Measurements from ENCODE around the gene TAF1B. TPM values are rescaled to one million over a fixed set of nuclear protein-coding genes. Genes with fewer than 3 reads are reported as not detected.

TAF1B gene
- total RNA-seq, 1 donor from 2014 or later: 19.5 TPM

GRCh38 chr2:9949239-9949991 is 106.1 kb downstream of the TAF1B start:
- intact Hi-C loops (cut with DNase I): no loop called here
- DNase-seq (no peak), ATAC-seq (no peak)
- no peak overlapping the region for H3K27ac ChIP-seq
- H3K36me3 ChIP-seq: no peaks in the 10 kb centered on the region
- no peaks in the 10 kb centered on the region for H3K9me3 ChIP-seq
- no peak for TF ChIP-seq CTCF (IDR thresholded peaks at IDR 0.05)
- no peak overlapping the region for H3K4me3 ChIP-seq
- H3K4me1 ChIP-seq: peaks cover 4% of the 10 kb centered on the region
- peaks cover 7% of the 10 kb centered on the region for H3K27me3 ChIP-seq

DNA sequence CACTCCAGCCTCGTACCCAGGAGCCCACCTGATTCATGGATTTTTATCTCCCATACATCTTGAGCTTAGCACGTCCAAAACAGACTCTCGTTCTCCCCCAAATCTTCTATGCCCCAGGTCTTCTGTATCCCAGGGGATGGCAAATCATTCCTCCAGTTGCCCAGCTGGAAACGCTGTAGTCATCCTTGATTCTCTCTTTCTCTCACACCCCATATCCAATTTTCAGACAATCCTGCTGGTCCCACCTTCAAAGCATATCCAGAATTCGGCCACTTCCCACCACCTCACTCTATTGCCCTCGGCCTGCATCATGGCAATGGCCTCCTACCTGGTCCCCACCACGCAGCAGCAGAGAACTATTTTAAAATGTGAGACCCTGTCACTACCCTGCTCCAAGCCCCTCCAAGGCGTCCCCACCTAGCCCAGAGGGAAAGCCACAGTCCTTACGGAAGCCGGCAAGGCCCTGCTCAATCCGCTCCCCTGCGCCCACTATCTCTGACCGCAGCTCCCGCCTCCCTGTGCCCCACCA is 106.8 kb downstream of the TAF1B start:
- Histone ChIP-seq H3K27ac (no peak overlapping the region), H3K4me1 (peaks cover 4% of the 10 kb centered on the region), H3K27me3 (peaks cover 3% of the 10 kb centered on the region), H3K4me3 (no peak overlapping the region), H3K36me3 (no peaks in the 10 kb centered on the region), H3K9me3 (no peaks in the 10 kb centered on the region)
- TF ChIP-seq CTCF (IDR thresholded peaks at IDR 0.05): no peak
- ATAC-seq (no peak), DNase-seq (no peak)
- intact Hi-C loops (cut with DNase I): no loop called here

GRCh38 chr2:9950521-9951271 is 107.4 kb downstream of the TAF1B start:
- peak; percentile 27 for ATAC-seq
- intact Hi-C loops (cut with DNase I): no loop called here
- peak; percentile 77 for DNase-seq
- Histone ChIP-seq H3K4me3 (peak overlapping the region; percentile 61), H3K36me3 (no peaks in the 10 kb centered on the region), H3K27me3 (peaks cover 3% of the 10 kb centered on the region), H3K9me3 (no peaks in the 10 kb centered on the region), H3K4me1 (peaks cover 4% of the 10 kb centered on the region), H3K27ac (peak overlapping the region; percentile 24)
- TF ChIP-seq CTCF (IDR thresholded peaks at IDR 0.05): peak; percentile 16

DNA sequence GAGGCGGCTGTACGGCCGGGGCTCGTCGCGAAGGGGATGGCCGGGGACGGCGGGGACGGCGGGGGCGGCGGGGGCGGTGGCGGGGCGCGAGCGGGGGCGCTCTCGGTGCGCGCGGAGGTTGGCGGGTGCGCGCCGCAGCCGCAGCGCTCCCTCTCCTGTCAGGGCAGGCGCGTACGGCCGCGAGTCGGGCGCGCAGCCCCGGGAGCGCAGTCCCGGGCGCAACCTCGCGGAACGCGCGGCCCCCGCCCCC is 107.9 kb downstream of the TAF1B start:
- H3K9me3 ChIP-seq: no peaks in the 10 kb centered on the region
- DNase-seq (no peak), ATAC-seq (no peak)
- H3K4me3 ChIP-seq: peak overlapping the region; percentile 61
- H3K4me1 ChIP-seq: peaks cover 4% of the 10 kb centered on the region
- no peaks in the 10 kb centered on the region for H3K36me3 ChIP-seq
- peaks cover 3% of the 10 kb centered on the region for H3K27me3 ChIP-seq
- no peak for TF ChIP-seq CTCF (IDR thresholded peaks at IDR 0.05)
- intact Hi-C loops (cut with DNase I): no loop called here
- H3K27ac ChIP-seq: peak overlapping the region; percentile 24

DNA sequence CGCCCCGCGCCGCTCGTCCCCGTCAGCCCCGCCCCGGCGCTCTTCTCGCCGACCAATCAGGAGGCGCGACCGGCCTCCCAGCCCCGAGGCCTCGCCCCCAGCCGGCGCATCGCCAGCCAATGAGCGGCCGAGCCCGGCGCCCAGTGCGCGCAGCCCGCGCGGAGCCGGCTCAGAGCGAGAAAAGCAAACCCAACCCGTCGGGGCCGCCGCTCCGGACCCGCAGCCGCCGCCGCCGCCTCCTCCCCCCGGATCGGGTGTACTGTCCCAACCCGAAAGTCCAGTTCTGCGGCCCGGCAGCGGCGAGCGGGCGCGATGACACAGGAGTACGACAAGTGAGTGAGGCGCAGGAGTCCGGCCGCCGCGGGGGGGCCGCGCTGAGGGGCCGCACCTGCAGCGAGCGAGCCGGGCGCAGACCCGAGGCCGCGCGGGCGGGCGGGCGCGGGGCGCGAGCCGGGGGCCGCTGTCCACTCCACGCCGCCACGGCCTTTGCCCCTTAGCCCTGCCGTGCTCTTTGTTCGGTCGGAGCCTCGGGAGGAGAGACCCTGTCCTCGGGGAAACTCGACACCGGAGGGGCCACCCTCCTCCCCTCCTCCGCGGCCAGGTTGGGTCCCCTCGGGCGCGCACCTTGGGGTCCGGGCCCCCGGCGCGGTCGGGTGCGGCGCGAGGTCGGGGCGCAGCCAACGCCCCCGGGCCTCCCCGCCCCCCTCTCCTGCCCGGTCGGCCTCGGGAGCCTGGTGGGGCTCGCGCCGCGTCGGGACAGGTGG is 108.4 kb downstream of the TAF1B start, which contains the start of gene GRHL1:
Gene GRHL1 (plus strand): TSS at position 172 of the 764 bp plus-strand sequence. CDS start 141 bp downstream, at position 313.
- ATAC-seq: peak; percentile 98
- Histone ChIP-seq H3K36me3 (no peaks in the 10 kb centered on the region), H3K27me3 (peaks cover 3% of the 10 kb centered on the region), H3K4me1 (peaks cover 4% of the 10 kb centered on the region), H3K4me3 (peak within 1 kb of the TSS; percentile 66), H3K27ac (peak within 1 kb of the TSS; percentile 24), H3K9me3 (no peaks in the 10 kb centered on the region)
- TF ChIP-seq CTCF (IDR thresholded peaks at IDR 0.05): no peak
- peak; percentile 96 for DNase-seq
- intact Hi-C loops (cut with DNase I): no loop called here
